ENCODE measurements around the gene HDLBP. TPM values are rescaled to one million over a fixed set of nuclear protein-coding genes. Genes with fewer than 3 reads are reported as not detected.
A peak's percentile ranks its signal among the peaks of the same experiment; 100 is the strongest.

The HDLBP gene
- total and polyA plus RNA-seq, 2 experiments from 2014 or later = 613 to 711 TPM

GRCh38 chr2:241355983-241356870 is 40.8 kb upstream of the HDLBP start, which contains the start of gene FARP2:
FARP2 (plus strand) TSS chr2:241356285; CDS start chr2:241373108, 16,823 bp downstream.
- 1% methylated on average over 52 to 88 of the region's 101 CpGs for WGBS, 2 experiments (ENCODE audit: low coverage in 1 of 2, low lambda C conversion rate in 2 of 2, missing lambda C conversion rate in 2 of 2)
- no peaks in the 10 kb centered on the region for H3K27me3 ChIP-seq (replicated peaks; ENCODE audit: insufficient read depth)
- H3K9ac ChIP-seq = peak within 1 kb of the TSS; percentile 88
- peak within 1 kb of the TSS; percentile 77 for H3K4me3 ChIP-seq
- H3K27ac ChIP-seq = peak within 1 kb of the TSS; percentile 72
- H3K36me3 ChIP-seq (ENCODE audit: low read depth) = peaks cover 23% of the 10 kb centered on the region
- H3K4me2 ChIP-seq (ENCODE audit: unreplicated experiment) = peak within 1 kb of the TSS; percentile 77
- H3F3A ChIP-seq (ENCODE audit: insufficient read depth) = peaks cover 51% of the 10 kb centered on the region
- H3K79me2 ChIP-seq (ENCODE audit: insufficient read depth) = peaks cover 47% of the 10 kb centered on the region
- no peaks in the 10 kb centered on the region for H3K9me2 ChIP-seq (ENCODE audit: insufficient read depth)
- H2AFZ ChIP-seq = peak within 1 kb of the TSS; percentile 26
- in situ Hi-C loops (cut with MboI) = no loop called here
- H3K4me1 ChIP-seq (ENCODE audit: insufficient read depth) = peaks cover 20% of the 10 kb centered on the region
- no peaks in the 10 kb centered on the region for H3K9me3 ChIP-seq (ENCODE audit: low read depth)
- peak; percentile 98 for DNase-seq
- peaks cover 3% of the 10 kb centered on the region; the same call in 1 of the 2 replicates for H4K20me1 ChIP-seq (ENCODE audit: insufficient read depth)
- TF ChIP-seq EZH2 (IDR thresholded peaks at IDR 0.05; ENCODE audit: insufficient read depth, poor library complexity, severe bottlenecking) = no peak
- TF ChIP-seq EZH2phosphoT487 (IDR thresholded peaks at IDR 0.05; ENCODE audit: insufficient read depth, low read depth) = no peak

DNA sequence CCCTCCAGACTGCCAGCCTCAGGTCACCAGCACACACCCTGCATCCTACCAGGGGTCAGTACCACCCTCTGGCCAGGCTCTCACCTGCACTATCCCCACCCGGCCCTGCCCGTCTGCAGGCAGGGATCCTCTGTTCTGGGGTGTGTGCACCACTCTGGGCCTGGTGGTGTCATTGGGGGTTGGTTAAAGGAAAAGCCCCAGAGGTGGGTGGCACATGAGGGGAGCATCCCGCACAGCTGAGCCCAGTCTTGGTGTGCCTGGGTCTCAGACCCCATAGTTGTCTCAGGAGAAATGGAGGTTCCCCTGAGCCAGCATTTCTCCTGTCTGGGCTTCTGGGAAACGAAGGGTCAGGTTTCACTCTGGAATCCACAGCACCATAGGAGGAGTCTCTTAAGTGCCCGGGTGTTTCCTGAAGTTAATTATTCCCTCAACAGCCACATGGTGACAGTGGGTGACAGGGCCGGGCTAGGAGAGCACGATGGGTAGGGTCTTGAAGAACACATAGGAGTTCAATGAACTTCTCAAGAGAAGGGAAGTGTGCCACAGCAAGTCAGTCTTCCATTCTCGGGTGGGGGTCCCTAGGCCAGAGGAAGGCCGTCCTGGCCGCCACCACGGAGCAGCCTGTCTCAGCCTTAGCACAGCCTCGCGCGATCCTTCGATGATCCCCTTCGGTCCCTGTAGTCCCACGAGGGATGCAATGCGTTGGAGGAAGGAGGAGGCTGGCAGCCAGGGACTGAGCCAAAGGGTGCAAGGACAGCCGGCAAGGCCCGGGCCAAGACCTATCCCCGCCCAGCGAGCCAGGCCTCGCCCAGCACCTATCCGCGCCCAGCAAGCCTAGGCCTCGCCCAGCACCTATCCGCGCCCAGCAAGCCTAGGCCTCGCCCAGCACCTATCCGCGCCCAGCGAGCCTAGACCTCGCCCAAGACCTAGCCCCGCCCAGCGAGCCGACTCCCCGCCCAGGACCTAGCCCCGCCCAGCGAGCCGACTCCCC is 39.5 kb upstream of the HDLBP start:
- Histone ChIP-seq H3F3A (ENCODE audit: insufficient read depth) (peaks cover 64% of the 10 kb centered on the region), H3K9me3 (ENCODE audit: low read depth) (no peaks in the 10 kb centered on the region), H3K36me3 (ENCODE audit: low read depth) (peaks cover 36% of the 10 kb centered on the region), H2AFZ (no peak overlapping the region), H3K4me3 (no peak overlapping the region), H3K79me2 (ENCODE audit: insufficient read depth) (peaks cover 34% of the 10 kb centered on the region), H3K9ac (no peak overlapping the region), H3K9me2 (ENCODE audit: insufficient read depth) (no peaks in the 10 kb centered on the region), H3K27ac (no peak overlapping the region), H4K20me1 (ENCODE audit: insufficient read depth) (no peaks in the 10 kb centered on the region; the same call in 1 of the 2 replicates), H3K27me3 (replicated peaks; ENCODE audit: insufficient read depth) (no peaks in the 10 kb centered on the region), H3K4me1 (ENCODE audit: insufficient read depth) (peaks cover 20% of the 10 kb centered on the region), H3K4me2 (ENCODE audit: unreplicated experiment) (no peak overlapping the region)
- in situ Hi-C loops (cut with MboI) = no loop called here
- TF ChIP-seq EZH2 (IDR thresholded peaks at IDR 0.05; ENCODE audit: insufficient read depth, poor library complexity, severe bottlenecking) = no peak
- no peak for TF ChIP-seq EZH2phosphoT487 (IDR thresholded peaks at IDR 0.05; ENCODE audit: insufficient read depth, low read depth)
- WGBS, 2 experiments (ENCODE audit: low coverage in 1 of 2, low lambda C conversion rate in 2 of 2, missing lambda C conversion rate in 2 of 2) = 59 to 64% methylated on average over 21 to 40 of the region's 40 CpGs
- DNase-seq = peak; percentile 36

GRCh38 chr2:241352227-241352626 is 36.8 kb upstream of the HDLBP start:
- Histone ChIP-seq H3F3A (ENCODE audit: insufficient read depth) (peaks cover 67% of the 10 kb centered on the region), H2AFZ (no peak overlapping the region), H3K4me3 (no peak overlapping the region), H3K4me2 (ENCODE audit: unreplicated experiment) (no peak overlapping the region), H3K9me2 (ENCODE audit: insufficient read depth) (no peaks in the 10 kb centered on the region), H3K79me2 (ENCODE audit: insufficient read depth) (peaks cover 14% of the 10 kb centered on the region), H3K9me3 (ENCODE audit: low read depth) (no peaks in the 10 kb centered on the region), H3K4me1 (ENCODE audit: insufficient read depth) (peaks cover 7% of the 10 kb centered on the region), H3K36me3 (ENCODE audit: low read depth) (peaks cover 58% of the 10 kb centered on the region), H3K27ac (0 out of 2 replicates have a peak overlapping the region, but pooled peaks have one; percentile 0), H3K27me3 (replicated peaks; ENCODE audit: insufficient read depth) (no peaks in the 10 kb centered on the region), H3K9ac (no peak overlapping the region), H4K20me1 (ENCODE audit: insufficient read depth) (no peaks in the 10 kb centered on the region)
- WGBS, 2 experiments (ENCODE audit: low coverage in 1 of 2, low lambda C conversion rate in 2 of 2, missing lambda C conversion rate in 2 of 2) = 83 to 87% methylated on average over 3 of the region's 3 CpGs
- TF ChIP-seq EZH2 (IDR thresholded peaks at IDR 0.05; ENCODE audit: insufficient read depth, poor library complexity, severe bottlenecking) (no peak), EZH2phosphoT487 (IDR thresholded peaks at IDR 0.05; ENCODE audit: insufficient read depth, low read depth) (no peak)
- DNase-seq = no peak
- in situ Hi-C loops (cut with MboI) = no loop called here

DNA sequence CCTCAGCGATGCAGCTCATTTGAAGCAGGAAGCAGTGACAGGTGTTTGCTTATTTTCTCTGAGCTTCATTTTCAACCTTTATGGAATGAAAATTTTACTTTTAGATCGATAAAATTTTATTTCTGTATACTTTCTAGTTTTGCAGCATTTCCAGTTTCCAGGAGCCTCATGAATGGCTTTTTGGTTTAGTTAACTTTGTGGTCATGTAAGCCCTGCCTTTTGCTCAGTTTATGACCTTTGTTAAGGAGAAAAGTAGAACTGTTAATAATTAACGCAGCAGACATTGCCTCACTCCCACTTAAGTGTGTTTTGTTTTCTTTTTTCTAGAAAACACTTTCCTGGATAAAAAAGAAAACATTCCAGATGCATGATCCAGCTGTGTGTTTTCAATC is 36.2 kb upstream of the HDLBP start:
- no peaks in the 10 kb centered on the region for H4K20me1 ChIP-seq (ENCODE audit: insufficient read depth)
- no peaks in the 10 kb centered on the region for H3K9me2 ChIP-seq (ENCODE audit: insufficient read depth)
- WGBS, 2 experiments (ENCODE audit: low coverage in 1 of 2, low lambda C conversion rate in 2 of 2, missing lambda C conversion rate in 2 of 2) = 31% methylated on average over 3 of the region's 3 CpGs
- peak overlapping the region; percentile 0; the same call in 1 of the 2 replicates for H3K27ac ChIP-seq
- H2AFZ ChIP-seq = no peak overlapping the region
- H3K4me2 ChIP-seq (ENCODE audit: unreplicated experiment) = no peak overlapping the region
- H3K4me3 ChIP-seq = no peak overlapping the region
- DNase-seq = no peak
- no peaks in the 10 kb centered on the region for H3K27me3 ChIP-seq (replicated peaks; ENCODE audit: insufficient read depth)
- peaks cover 63% of the 10 kb centered on the region for H3F3A ChIP-seq (ENCODE audit: insufficient read depth)
- H3K9me3 ChIP-seq (ENCODE audit: low read depth) = no peaks in the 10 kb centered on the region
- peaks cover 14% of the 10 kb centered on the region for H3K79me2 ChIP-seq (ENCODE audit: insufficient read depth)
- H3K9ac ChIP-seq = no peak overlapping the region
- in situ Hi-C loops (cut with MboI) = no loop called here
- peaks cover 64% of the 10 kb centered on the region for H3K36me3 ChIP-seq (ENCODE audit: low read depth)
- no peak for TF ChIP-seq EZH2phosphoT487 (IDR thresholded peaks at IDR 0.05; ENCODE audit: insufficient read depth, low read depth)
- TF ChIP-seq EZH2 (IDR thresholded peaks at IDR 0.05; ENCODE audit: insufficient read depth, poor library complexity, severe bottlenecking) = no peak
- H3K4me1 ChIP-seq (ENCODE audit: insufficient read depth) = peaks cover 7% of the 10 kb centered on the region; the same call in 1 of the 2 replicates
